OCI-LY3 (cell line): ENCODE results near the gene MFSD6L.

ENCODE experiments used
- H2AFZ ChIP-seq: fragments of 200-600, 300-600 bp; shearing (Covaris generic); 2 replicates; pipeline ENCODE4 v1.6.0; 2014; ENCODE audit warnings: antibody characterized with exemption, low read depth, low read length
- H3K27ac ChIP-seq: fragments of 200-600, 300-600 bp; sonication (generic); 2 replicates; pipeline ENCODE4 v1.5.1; 2014; ENCODE audit warnings: mild to moderate bottlenecking, low read length, moderate library complexity, mixed read lengths
- H3K27me3 ChIP-seq: fragments of 200-600, 300-600 bp; sonication (generic); 2 replicates; pipeline ENCODE4 v1.6.1; 2014; ENCODE audit warnings: low read depth, low read length, mixed read lengths
- H3K36me3 ChIP-seq: fragments of 200-600, 300-600 bp; sonication (generic); replicated peaks from 2 replicates; pipeline ENCODE3; 2014; ENCODE audit warnings: low read depth, low read length, mixed read lengths
- H3K4me1 ChIP-seq: fragments of 300-600, 200-600 bp; sonication (generic); 2 replicates; pipeline ENCODE4 v1.6.1; 2014; ENCODE audit warnings: low read length, mixed read lengths
- H3K4me2 ChIP-seq: fragments of 200-600, 300-600 bp; sonication (generic); 2 replicates; pipeline ENCODE4 v1.6.1; 2014; ENCODE audit warnings: low read length, mixed read lengths
- H3K4me3 ChIP-seq: fragments of 300-600, 200-600 bp; sonication (generic); 2 replicates; pipeline ENCODE4 v1.5.1; 2014; ENCODE audit warnings: antibody characterized with exemption, mild to moderate bottlenecking, low read length, moderate library complexity
- H3K79me2 ChIP-seq: fragments of 300-600, 200-600 bp; shearing (Covaris generic); 2 replicates; pipeline ENCODE4 v1.6.1; 2014; ENCODE audit warnings: mild to moderate bottlenecking, low read length, mixed read lengths
- H3K9ac ChIP-seq: fragments of 300-600, 200-600 bp; shearing (Covaris generic); 2 replicates; pipeline ENCODE4 v1.6.0; 2014; ENCODE audit warnings: mild to moderate bottlenecking, low read length, moderate library complexity
- H3K9me3 ChIP-seq: fragments of 200-600, 300-600 bp; shearing (Covaris generic); 2 replicates; pipeline ENCODE4 v1.6.1; 2014; ENCODE audit warnings: low read length, mixed read lengths; ENCODE audit not compliant: insufficient read depth
- H4K20me1 ChIP-seq: fragments of 200-600, 300-600 bp; sonication (generic); 2 replicates; pipeline ENCODE4 v1.6.1; 2016; ENCODE audit warnings: low read length, mixed read lengths; ENCODE audit not compliant: insufficient read depth
- EZH2phosphoT487 ChIP-seq: fragments of 200-600 bp; shearing (Covaris generic); IDR thresholded peaks from 2 replicates; pipeline ENCODE4 v1.6.1; 2018; ENCODE audit warnings: antibody characterized with exemption, mixed run types, low read depth
- TF ChIP-seq, protein P1 (sequence below): fragments of 200-600, 300-600 bp; sonication (generic); IDR thresholded peaks from 2 replicates; pipeline ENCODE4 v1.5.1; 2014; ENCODE audit warnings: antibody characterized with exemption, low read length, low read depth

MFSD6L gene

GRCh38 chr17:8798176-8798845 is 854 bp downstream of the MFSD6L start:
- Histone ChIP-seq H3K9me3 (no peaks in the 10 kb centered on the region), H3K4me1 (peaks cover 22% of the 10 kb centered on the region), H2AFZ (no peak overlapping the region), H3K79me2 (no peaks in the 10 kb centered on the region), H3K27ac (no peak overlapping the region), H4K20me1 (no peaks in the 10 kb centered on the region), H3K36me3 (no peaks in the 10 kb centered on the region), H3K9ac (no peak overlapping the region), H3K4me3 (no peak overlapping the region), H3K27me3 (no peaks in the 10 kb centered on the region), H3K4me2 (no peak overlapping the region)
- no peak for TF ChIP-seq EZH2phosphoT487
- TF ChIP-seq, protein P1, sequence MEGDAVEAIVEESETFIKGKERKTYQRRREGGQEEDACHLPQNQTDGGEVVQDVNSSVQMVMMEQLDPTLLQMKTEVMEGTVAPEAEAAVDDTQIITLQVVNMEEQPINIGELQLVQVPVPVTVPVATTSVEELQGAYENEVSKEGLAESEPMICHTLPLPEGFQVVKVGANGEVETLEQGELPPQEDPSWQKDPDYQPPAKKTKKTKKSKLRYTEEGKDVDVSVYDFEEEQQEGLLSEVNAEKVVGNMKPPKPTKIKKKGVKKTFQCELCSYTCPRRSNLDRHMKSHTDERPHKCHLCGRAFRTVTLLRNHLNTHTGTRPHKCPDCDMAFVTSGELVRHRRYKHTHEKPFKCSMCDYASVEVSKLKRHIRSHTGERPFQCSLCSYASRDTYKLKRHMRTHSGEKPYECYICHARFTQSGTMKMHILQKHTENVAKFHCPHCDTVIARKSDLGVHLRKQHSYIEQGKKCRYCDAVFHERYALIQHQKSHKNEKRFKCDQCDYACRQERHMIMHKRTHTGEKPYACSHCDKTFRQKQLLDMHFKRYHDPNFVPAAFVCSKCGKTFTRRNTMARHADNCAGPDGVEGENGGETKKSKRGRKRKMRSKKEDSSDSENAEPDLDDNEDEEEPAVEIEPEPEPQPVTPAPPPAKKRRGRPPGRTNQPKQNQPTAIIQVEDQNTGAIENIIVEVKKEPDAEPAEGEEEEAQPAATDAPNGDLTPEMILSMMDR, result no peak

- Histone ChIP-seq H3K4me2 (no peak overlapping the region), H3K9me3 (no peaks in the 10 kb centered on the region), H4K20me1 (no peaks in the 10 kb centered on the region), H3K9ac (no peak overlapping the region), H3K4me3 (no peak overlapping the region), H3K27ac (no peak overlapping the region), H3K4me1 (peaks cover 22% of the 10 kb centered on the region), H2AFZ (no peak overlapping the region), H3K36me3 (no peaks in the 10 kb centered on the region), H3K79me2 (no peaks in the 10 kb centered on the region), H3K27me3 (no peaks in the 10 kb centered on the region)
- TF ChIP-seq EZH2phosphoT487, result no peak
- TF ChIP-seq, protein P1, result no peak
Observed at GRCh38 chr17:8797621-8798175, 1.5 kb downstream of the MFSD6L start.

DNA sequence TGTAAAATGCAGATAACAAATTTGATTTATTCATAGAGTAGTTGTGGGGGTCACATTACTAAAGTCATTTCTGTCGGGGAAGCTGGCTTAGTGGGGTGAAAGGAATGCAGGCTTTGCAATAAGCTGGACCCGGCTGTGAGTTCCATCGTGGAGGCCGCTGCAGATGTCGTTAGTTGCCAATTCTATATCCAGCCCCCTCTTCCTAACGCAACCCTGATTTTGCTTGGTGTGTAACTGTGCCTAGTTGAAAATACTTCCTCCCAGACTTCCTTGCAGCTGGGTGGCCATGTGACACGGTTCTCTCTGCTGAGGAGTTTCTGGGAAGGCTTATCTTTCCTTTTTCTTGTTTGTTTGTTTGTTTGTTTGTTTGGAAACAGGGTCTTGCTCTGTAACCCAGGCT is 4.5 kb downstream of the MFSD6L start:
- H3K9ac ChIP-seq, result no peak overlapping the region
- H3K36me3 ChIP-seq, result peaks cover 3% of the 10 kb centered on the region
- H3K4me3 ChIP-seq, result no peak overlapping the region
- H3K4me2 ChIP-seq, result no peak overlapping the region
- H3K9me3 ChIP-seq, result no peaks in the 10 kb centered on the region
- H3K4me1 ChIP-seq, result peaks cover 16% of the 10 kb centered on the region
- TF ChIP-seq, protein P1, result no peak
- no peak for TF ChIP-seq EZH2phosphoT487
- no peak overlapping the region for H2AFZ ChIP-seq
- no peaks in the 10 kb centered on the region for H3K27me3 ChIP-seq
- H3K27ac ChIP-seq, result no peak overlapping the region
- H3K79me2 ChIP-seq, result no peaks in the 10 kb centered on the region
- no peaks in the 10 kb centered on the region for H4K20me1 ChIP-seq

DNA sequence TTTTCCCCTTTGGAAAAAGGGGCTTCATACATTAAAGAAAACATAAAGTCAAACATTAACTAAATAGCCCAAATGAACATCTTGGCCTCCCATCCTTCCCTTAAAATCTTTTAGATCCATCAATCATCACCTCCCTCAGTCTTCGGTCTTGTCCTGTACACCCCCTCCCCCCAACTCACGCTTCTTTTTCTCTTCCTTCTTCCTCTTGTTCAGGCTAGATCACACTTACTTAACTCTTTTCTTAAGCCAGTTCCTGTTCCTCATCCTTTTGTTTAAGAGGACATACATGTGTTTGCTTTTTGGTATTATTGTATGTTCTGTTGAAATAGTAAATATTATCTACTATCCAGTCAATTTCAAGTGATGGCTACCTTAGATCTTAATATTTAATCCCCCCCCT is 5.5 kb downstream of the MFSD6L start:
- H3K36me3 ChIP-seq, result peaks cover 3% of the 10 kb centered on the region
- H2AFZ ChIP-seq, result 0 out of 2 replicates have a peak overlapping the region, but pooled peaks have one; percentile 15
- H3K27me3 ChIP-seq, result no peaks in the 10 kb centered on the region
- H4K20me1 ChIP-seq, result no peaks in the 10 kb centered on the region
- no peaks in the 10 kb centered on the region for H3K79me2 ChIP-seq
- H3K9me3 ChIP-seq, result no peaks in the 10 kb centered on the region
- H3K4me3 ChIP-seq, result no peak overlapping the region
- TF ChIP-seq, protein P1, result no peak
- TF ChIP-seq EZH2phosphoT487, result no peak
- peak overlapping the region; percentile 7; the same call in 1 of the 2 replicates for H3K4me2 ChIP-seq
- H3K27ac ChIP-seq, result no peak overlapping the region
- peaks cover 13% of the 10 kb centered on the region for H3K4me1 ChIP-seq
- H3K9ac ChIP-seq, result no peak overlapping the region
